Glutamatergic neuron (in vitro differentiated cells): ENCODE results near the gene TP53I13. TPM values are rescaled to one million over a fixed set of nuclear protein-coding genes. Genes with fewer than 3 reads are reported as not detected.

Source experiments
- DNase-seq: peaks from one replicate; pipeline ENCODE4 v3.0.0; 2022
- H3K27ac Mint-ChIP-seq: one replicate; pipeline ENCODE4 v1.8.0; 2020; ENCODE audit warnings: mild to moderate bottlenecking, mixed read lengths, inconsistent platforms; ENCODE audit not compliant: unreplicated experiment
- H3K27me3 Mint-ChIP-seq: one replicate; pipeline ENCODE4 v1.8.0; 2020; ENCODE audit warnings: mild to moderate bottlenecking, moderate library complexity, mixed read lengths, inconsistent platforms; ENCODE audit not compliant: unreplicated experiment
- H3K36me3 Mint-ChIP-seq: one replicate; pipeline ENCODE4 v1.8.0; 2020; ENCODE audit warnings: mild to moderate bottlenecking, mixed read lengths, inconsistent platforms; ENCODE audit not compliant: unreplicated experiment
- H3K4me1 Mint-ChIP-seq: one replicate; pipeline ENCODE4 v1.8.0; 2020; ENCODE audit warnings: mild to moderate bottlenecking, low read depth, mixed read lengths, inconsistent platforms; ENCODE audit not compliant: unreplicated experiment
- H3K4me3 Mint-ChIP-seq: one replicate; pipeline ENCODE4 v1.8.0; 2020; ENCODE audit warnings: mild to moderate bottlenecking, mixed read lengths, inconsistent platforms; ENCODE audit not compliant: unreplicated experiment
- H3K9me3 Mint-ChIP-seq: one replicate; pipeline ENCODE4 v1.8.0; 2020; ENCODE audit warnings: mild to moderate bottlenecking, moderate library complexity, mixed read lengths, inconsistent platforms; ENCODE audit not compliant: unreplicated experiment
- CTCF ChIP-seq: fragments of 200-600 bp; sonication (generic); IDR thresholded peaks from one replicate; pipeline ENCODE4 v1.5.0; 2021; ENCODE audit not compliant: partially characterized antibody, unreplicated experiment
- total RNA-seq: library from RNA; stranded (reverse); fragmentation: NEBNext Ultra II Directional; extraction: Animal tissue kit (Norgen Biotek cat#: 25700); gene quantifications from one replicate; pipeline ENCODE4 v1.2.1, GENCODE V29; 2021; ENCODE audit not compliant: unreplicated experiment

TP53I13 gene
- total RNA-seq, 1 donor from 2014 or later: 14.3 TPM

- DNase-seq: no peak
- Mint-ChIP-seq H3K36me3 (no peaks in the 10 kb centered on the region), H3K4me3 (no peak overlapping the region), H3K27ac (no peak overlapping the region), H3K4me1 (peaks cover 4% of the 10 kb centered on the region), H3K27me3 (peaks cover 24% of the 10 kb centered on the region), H3K9me3 (peaks cover 5% of the 10 kb centered on the region)
- no peak for TF ChIP-seq CTCF
Measured at GRCh38 chr17:29619251-29619650, 50.8 kb downstream of the TP53I13 start.

GRCh38 chr17:29620271-29620670, 51.8 kb downstream of the TP53I13 start:
- Mint-ChIP-seq H3K27ac (no peak overlapping the region), H3K36me3 (no peaks in the 10 kb centered on the region), H3K27me3 (peaks cover 24% of the 10 kb centered on the region), H3K9me3 (peaks cover 5% of the 10 kb centered on the region), H3K4me1 (peaks cover 2% of the 10 kb centered on the region), H3K4me3 (no peak overlapping the region)
- no peak for TF ChIP-seq CTCF
- no peak for DNase-seq

- no peak overlapping the region for H3K27ac Mint-ChIP-seq
- TF ChIP-seq CTCF: no peak
- no peak for DNase-seq
- no peaks in the 10 kb centered on the region for H3K4me1 Mint-ChIP-seq
- no peak overlapping the region for H3K4me3 Mint-ChIP-seq
- peaks cover 20% of the 10 kb centered on the region for H3K27me3 Mint-ChIP-seq
- H3K9me3 Mint-ChIP-seq: peaks cover 5% of the 10 kb centered on the region
- H3K36me3 Mint-ChIP-seq: no peaks in the 10 kb centered on the region
Measured at GRCh38 chr17:29620779-29621500, 52.4 kb downstream of the TP53I13 start.

GRCh38 chr17:29621751-29622194, 53.3 kb downstream of the TP53I13 start:
- peak overlapping the region; percentile 46 for H3K4me3 Mint-ChIP-seq
- TF ChIP-seq CTCF: no peak
- no peaks in the 10 kb centered on the region for H3K4me1 Mint-ChIP-seq
- H3K27me3 Mint-ChIP-seq: peaks cover 19% of the 10 kb centered on the region
- no peak for DNase-seq
- peaks cover 3% of the 10 kb centered on the region for H3K9me3 Mint-ChIP-seq
- no peaks in the 10 kb centered on the region for H3K36me3 Mint-ChIP-seq
- H3K27ac Mint-ChIP-seq: no peak overlapping the region

Other genes starting within 250 kb of the TP53I13 start
- 133 TPM for gene TAOK1, start 178.3 kb upstream of the TP53I13 start, total RNA-seq
- 2.5 TPM for gene ABHD15, start 1.7 kb upstream of the TP53I13 start, total RNA-seq
- 46.7 TPM for gene GIT1, start 20.9 kb downstream of the TP53I13 start, total RNA-seq
- 123 TPM for gene ANKRD13B, start 24.4 kb downstream of the TP53I13 start, total RNA-seq
- gene CORO6, start 54.2 kb downstream of the TP53I13 start, total RNA-seq: 1.4 TPM